Activated B cell treated with CpG ODN at 0.5 μM for 24 hours (primary cell): Measurements from ENCODE around the gene RBM45. TPM values are rescaled to one million over a fixed set of nuclear protein-coding genes. Genes with fewer than 3 reads are reported as not detected.

Experiments used
- ATAC-seq: fragments of 200-7000 bp; cut with Tn5 transposase; one replicate; pipeline ENCODE4 v1.10.0; 2021; ENCODE audit warnings: low read depth, mild to moderate bottlenecking, moderate library complexity
- CTCF ChIA-PET: fragments of 350-600 bp; sonication (Branson Sonifier 250); formaldehyde crosslinking; loops from one replicate; lab custom pipeline; 2021; ENCODE audit warnings: antibody characterized with exemption; lab: Charles Lee
- POLR2A ChIA-PET: fragments of 350-600 bp; sonication (Branson Sonifier 250); formaldehyde crosslinking; loops from one replicate; lab custom pipeline; 2021; ENCODE audit warnings: antibody characterized with exemption; lab: Charles Lee
- DNase-seq: peaks from one replicate; pipeline ENCODE4 v3.0.0; 2022
- H3K27ac Mint-ChIP-seq: one replicate; pipeline ENCODE4 v1.8.0; 2020; ENCODE audit warnings: mixed read lengths
- H3K27me3 Mint-ChIP-seq: one replicate; pipeline ENCODE4 v1.8.0; 2021; ENCODE audit warnings: mixed read lengths
- H3K36me3 Mint-ChIP-seq: one replicate; pipeline ENCODE4 v1.8.0; 2021; ENCODE audit warnings: low read depth, mixed read lengths
- H3K4me1 Mint-ChIP-seq: one replicate; pipeline ENCODE4 v1.8.0; 2021; ENCODE audit warnings: mixed read lengths
- H3K4me3 Mint-ChIP-seq: one replicate; pipeline ENCODE4 v1.8.0; 2020; ENCODE audit warnings: mild to moderate bottlenecking, mixed read lengths
- H3K9me3 Mint-ChIP-seq: one replicate; pipeline ENCODE4 v1.8.0; 2020; ENCODE audit warnings: mixed read lengths
- intact Hi-C: fragments of 100-400 bp; cut with micrococcal nuclease; formaldehyde crosslinking; loops from one replicate; pipeline ENCODE4 v1.15.1; 2024
- total RNA-seq: library from RNA; stranded (reverse); gene quantifications from 2 replicates; pipeline ENCODE4 v1.2.3, GENCODE V29; 2022
- TF ChIP-seq, protein P1 (sequence below): fragments of 200-600 bp; IDR thresholded peaks from one replicate; pipeline ENCODE4 v1.8.0; 2022; ENCODE audit warnings: antibody characterized with exemption, mild to moderate bottlenecking

The RBM45 gene
- total RNA-seq, 1 donor from 2014 or later: 17.9 TPM

DNA sequence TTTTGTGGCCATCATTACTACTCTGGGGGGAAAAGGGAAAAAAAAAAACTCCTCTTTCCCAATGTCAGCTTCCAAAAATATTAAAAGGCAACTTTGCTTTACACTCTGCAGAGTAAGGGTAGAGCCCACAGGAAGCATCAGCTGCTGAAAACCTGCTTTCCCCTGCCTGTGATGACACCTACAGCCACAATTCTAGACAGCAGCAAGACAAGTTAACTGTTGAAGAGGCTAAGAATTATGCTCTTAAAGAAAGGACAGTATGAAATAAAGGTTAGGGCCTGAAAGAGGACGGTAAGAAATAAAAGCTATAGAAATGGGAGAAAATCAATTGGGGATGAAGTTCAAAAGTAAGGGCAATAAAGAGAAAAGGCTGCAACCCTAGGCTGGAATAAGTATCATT is 42.7 kb upstream of the RBM45 start:
- H3K9me3 Mint-ChIP-seq: no peaks in the 10 kb centered on the region
- H3K36me3 Mint-ChIP-seq: no peaks in the 10 kb centered on the region
- H3K27ac Mint-ChIP-seq: no peak overlapping the region
- DNase-seq (no peak), ATAC-seq (no peak)
- intact Hi-C loops: no loop called here
- peaks cover 3% of the 10 kb centered on the region for H3K4me1 Mint-ChIP-seq
- ChIA-PET CTCF (no interaction called here), POLR2A (no interaction called here)
- TF ChIP-seq, protein P1, sequence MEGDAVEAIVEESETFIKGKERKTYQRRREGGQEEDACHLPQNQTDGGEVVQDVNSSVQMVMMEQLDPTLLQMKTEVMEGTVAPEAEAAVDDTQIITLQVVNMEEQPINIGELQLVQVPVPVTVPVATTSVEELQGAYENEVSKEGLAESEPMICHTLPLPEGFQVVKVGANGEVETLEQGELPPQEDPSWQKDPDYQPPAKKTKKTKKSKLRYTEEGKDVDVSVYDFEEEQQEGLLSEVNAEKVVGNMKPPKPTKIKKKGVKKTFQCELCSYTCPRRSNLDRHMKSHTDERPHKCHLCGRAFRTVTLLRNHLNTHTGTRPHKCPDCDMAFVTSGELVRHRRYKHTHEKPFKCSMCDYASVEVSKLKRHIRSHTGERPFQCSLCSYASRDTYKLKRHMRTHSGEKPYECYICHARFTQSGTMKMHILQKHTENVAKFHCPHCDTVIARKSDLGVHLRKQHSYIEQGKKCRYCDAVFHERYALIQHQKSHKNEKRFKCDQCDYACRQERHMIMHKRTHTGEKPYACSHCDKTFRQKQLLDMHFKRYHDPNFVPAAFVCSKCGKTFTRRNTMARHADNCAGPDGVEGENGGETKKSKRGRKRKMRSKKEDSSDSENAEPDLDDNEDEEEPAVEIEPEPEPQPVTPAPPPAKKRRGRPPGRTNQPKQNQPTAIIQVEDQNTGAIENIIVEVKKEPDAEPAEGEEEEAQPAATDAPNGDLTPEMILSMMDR: no peak
- peaks cover 40% of the 10 kb centered on the region for H3K27me3 Mint-ChIP-seq
- H3K4me3 Mint-ChIP-seq: no peak overlapping the region

DNA sequence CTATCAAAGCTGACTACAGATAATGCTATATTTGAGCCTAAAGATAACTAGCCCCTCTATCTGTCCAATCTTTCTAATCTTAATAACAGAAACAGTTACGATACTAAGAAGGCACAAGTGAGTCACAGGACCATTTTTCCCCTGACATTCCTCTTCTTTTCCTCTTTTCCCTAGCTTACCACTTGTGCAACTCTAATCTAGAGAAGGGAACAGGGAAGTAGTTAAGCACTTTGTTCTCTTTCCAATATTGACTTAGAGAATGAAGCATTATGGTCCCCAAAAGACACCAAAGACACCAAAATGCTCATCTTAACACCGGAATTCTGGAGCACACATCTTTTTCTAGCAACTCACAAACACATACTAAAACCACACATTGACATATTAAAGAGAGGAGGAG is 41.4 kb upstream of the RBM45 start:
- Mint-ChIP-seq H3K27ac (no peak overlapping the region), H3K9me3 (no peaks in the 10 kb centered on the region), H3K4me3 (no peak overlapping the region), H3K27me3 (peaks cover 43% of the 10 kb centered on the region), H3K36me3 (no peaks in the 10 kb centered on the region), H3K4me1 (peaks cover 3% of the 10 kb centered on the region)
- TF ChIP-seq, protein P1: no peak
- intact Hi-C loops: no loop called here
- ChIA-PET POLR2A (no interaction called here), CTCF (no interaction called here)
- ATAC-seq (no peak), DNase-seq (no peak)

DNA sequence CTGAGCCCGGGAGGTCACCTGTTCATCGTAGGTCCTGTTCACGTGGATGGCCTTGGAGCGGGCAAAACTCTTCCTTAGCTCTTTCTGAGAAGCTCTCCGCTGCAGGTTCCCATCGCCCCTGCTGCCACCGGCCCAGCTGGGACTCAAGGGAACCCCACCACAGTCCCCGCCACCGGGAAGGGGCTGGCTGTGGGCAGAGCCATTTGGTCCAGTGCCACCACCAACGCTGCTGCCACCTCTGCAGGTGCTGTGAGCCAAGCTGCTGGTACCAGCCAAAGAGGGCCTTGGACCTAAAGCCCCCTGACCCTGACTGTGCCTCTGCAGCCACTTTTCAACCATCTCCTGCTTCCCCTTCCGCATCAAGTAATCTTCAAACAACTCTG is 40.2 kb upstream of the RBM45 start:
- Mint-ChIP-seq H3K4me3 (no peak overlapping the region), H3K27me3 (peaks cover 43% of the 10 kb centered on the region), H3K27ac (no peak overlapping the region), H3K36me3 (no peaks in the 10 kb centered on the region), H3K9me3 (no peaks in the 10 kb centered on the region), H3K4me1 (peaks cover 3% of the 10 kb centered on the region)
- CTCF ChIA-PET: no interaction called here
- POLR2A ChIA-PET: interaction anchor here (0.6 kb wide), 1 partner anchor 24 kb away, joined by 3 read pairs; no protein-coding TSS in a partner anchor
- TF ChIP-seq, protein P1: no peak
- intact Hi-C loops: no loop called here
- no peak for ATAC-seq
- DNase-seq: no peak

DNA sequence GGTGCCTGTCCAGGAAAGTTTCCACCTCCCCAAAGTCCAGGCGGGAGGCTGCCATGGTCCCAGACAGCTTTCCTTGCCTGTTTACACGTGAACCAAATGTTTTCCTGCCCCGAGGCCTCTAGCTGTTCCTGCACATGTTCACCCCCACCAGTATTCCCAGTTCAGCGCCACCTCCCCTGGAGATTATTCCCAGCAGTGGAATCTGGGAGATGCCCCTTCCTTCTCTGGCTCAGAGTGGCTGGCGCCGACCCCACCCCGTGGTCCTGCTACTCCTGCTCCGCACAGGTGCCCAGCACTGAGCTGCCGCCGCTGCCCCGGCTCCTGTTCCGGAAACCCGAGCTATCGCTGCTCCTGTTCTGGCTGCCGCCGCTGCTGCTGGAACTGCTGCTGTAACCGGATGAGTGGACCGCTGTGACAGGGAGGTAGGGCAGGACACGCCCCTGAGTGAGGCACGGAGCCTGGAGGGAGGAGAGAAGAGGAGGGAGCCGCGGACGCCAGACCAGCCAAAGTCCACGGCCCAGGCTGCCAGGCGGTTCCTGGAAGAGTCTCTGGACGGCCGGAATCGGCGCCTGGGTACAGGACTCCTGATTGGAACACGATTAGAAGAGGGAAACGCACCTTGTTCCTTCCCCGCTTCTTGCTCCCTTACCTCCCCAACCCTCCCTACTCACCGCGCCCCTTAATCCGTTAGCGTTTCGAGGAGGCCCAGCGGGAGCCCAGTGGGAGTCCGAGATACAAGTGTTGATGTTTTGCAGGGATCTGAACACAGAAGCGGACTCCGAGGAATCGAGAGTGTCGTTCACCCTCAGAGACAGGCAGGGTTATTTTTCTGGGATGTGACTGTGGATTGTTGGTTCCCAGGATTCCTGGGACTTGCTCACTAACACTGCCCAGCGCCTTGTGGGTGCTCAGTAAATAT is 39.6 kb upstream of the RBM45 start, which contains the start of gene PDE11A:
PDE11A (minus strand) TSS at position 395 of the 919 bp plus-strand sequence; CDS start at position 55, 340 bp downstream.
- POLR2A ChIA-PET: interaction anchor here (0.6 kb wide), 1 partner anchor 24 kb away, joined by 3 read pairs; no protein-coding TSS in a partner anchor
- Mint-ChIP-seq H3K27ac (no peak within 1 kb of the TSS), H3K4me3 (peak within 1 kb of the TSS; percentile 28), H3K4me1 (peaks cover 3% of the 10 kb centered on the region), H3K9me3 (no peaks in the 10 kb centered on the region), H3K36me3 (no peaks in the 10 kb centered on the region), H3K27me3 (peaks cover 43% of the 10 kb centered on the region)
- DNase-seq (no peak), ATAC-seq (no peak)
- intact Hi-C loops: no loop called here
- CTCF ChIA-PET: no interaction called here
- TF ChIP-seq, protein P1: no peak
